ENCODE measurements around the gene MICU2. TPM values are rescaled to one million over a fixed set of nuclear protein-coding genes. Genes with fewer than 3 reads are reported as not detected.

MICU2 gene
- total and polyA plus RNA-seq, 8 donors, result 20.9 to 110 (median 45.5) TPM

GRCh38 chr13:21476893-21477472 is 127.0 kb downstream of the MICU2 start:
- no peaks in the 10 kb centered on the region for H3K9me3 ChIP-seq
- peak; percentile 89 to 95 for DNase-seq
- WGBS, 5 donors, result 2 to 8% (median 2%) methylated on average over 18 of the region's 18 CpGs
- H3K27ac ChIP-seq, result peak overlapping the region; percentile 28 to 77 (median 70)
- TF ChIP-seq CTCF (IDR thresholded peaks at IDR 0.05) (peak in 6 of 7 experiments; percentile 58 to 96 (median 95)), EP300 (IDR thresholded peaks at IDR 0.05) (no peak), POLR2AphosphoS5 (IDR thresholded peaks at IDR 0.05) (peak in 2 of 3 donors; percentile 50 to 66), POLR2A (IDR thresholded peaks at IDR 0.05) (no peak)
- H3K4me1 ChIP-seq, result peaks cover 0 to 24% (median 11%) of the 10 kb centered on the region in 4 donors
- intact Hi-C loops (cut with DNase I; ENCODE audit: low total_unique reads), result loop anchor here (10.0 kb wide), 2 partner anchors 182 to 532 kb away; no protein-coding TSS in a partner anchor
- peak overlapping the region; percentile 31 to 37 (median 35) for H3K4me3 ChIP-seq
- H3K36me3 ChIP-seq, result no peaks in the 10 kb centered on the region
- no peaks in the 10 kb centered on the region for H3K27me3 ChIP-seq

GRCh38 chr13:21475115-21475514 is 128.9 kb downstream of the MICU2 start:
- Histone ChIP-seq H3K4me1 (peaks cover 0 to 24% (median 11%) of the 10 kb centered on the region in 4 donors), H3K4me3 (no peak overlapping the region), H3K36me3 (no peaks in the 10 kb centered on the region), H3K27ac (no peak overlapping the region), H3K27me3 (no peaks in the 10 kb centered on the region), H3K9me3 (peaks cover 0 to 15% (median 2%) of the 10 kb centered on the region in 4 donors)
- intact Hi-C loops (cut with DNase I; ENCODE audit: low total_unique reads), result loop anchor here (10.0 kb wide), 2 partner anchors 180 to 530 kb away; no protein-coding TSS in a partner anchor
- DNase-seq, result peak in 1 of 2 donors; percentile 71
- WGBS, 5 donors, result 37 to 57% (median 51%) methylated on average over 6 of the region's 6 CpGs
- TF ChIP-seq CTCF (IDR thresholded peaks at IDR 0.05) (no peak), POLR2AphosphoS5 (IDR thresholded peaks at IDR 0.05) (no peak), EP300 (IDR thresholded peaks at IDR 0.05) (no peak), POLR2A (IDR thresholded peaks at IDR 0.05) (no peak)

GRCh38 chr13:21470785-21471184 is 133.2 kb downstream of the MICU2 start:
- Histone ChIP-seq H3K27me3 (no peaks in the 10 kb centered on the region), H3K4me1 (peaks cover 0 to 7% (median 6%) of the 10 kb centered on the region in 4 donors), H3K4me3 (no peak overlapping the region), H3K9me3 (peaks cover 0 to 15% (median 2%) of the 10 kb centered on the region in 4 donors), H3K36me3 (no peaks in the 10 kb centered on the region), H3K27ac (no peak overlapping the region)
- TF ChIP-seq POLR2A (IDR thresholded peaks at IDR 0.05) (no peak), EP300 (IDR thresholded peaks at IDR 0.05) (no peak), POLR2AphosphoS5 (IDR thresholded peaks at IDR 0.05) (no peak), CTCF (IDR thresholded peaks at IDR 0.05) (no peak)
- intact Hi-C loops (cut with DNase I; ENCODE audit: low total_unique reads), result loop anchor here (10.0 kb wide), 2 partner anchors 176 to 526 kb away; no protein-coding TSS in a partner anchor
- no peak for DNase-seq

- Histone ChIP-seq H3K9me3 (peaks cover 0 to 13% (median 2%) of the 10 kb centered on the region in 4 donors), H3K27ac (peak overlapping the region; percentile 87 to 93 (median 89)), H3K4me3 (no peak overlapping the region), H3K36me3 (no peaks in the 10 kb centered on the region), H3K27me3 (no peaks in the 10 kb centered on the region), H3K4me1 (peaks cover 6 to 17% (median 9%) of the 10 kb centered on the region in 4 donors)
- peak; percentile 52 to 86 for DNase-seq
- 21 to 58% (median 42%) methylated on average over 7 of the region's 7 CpGs for WGBS, 5 donors
- intact Hi-C loops (cut with DNase I; ENCODE audit: low total_unique reads), result no loop called here
- TF ChIP-seq EP300 (IDR thresholded peaks at IDR 0.05) (no peak), POLR2AphosphoS5 (IDR thresholded peaks at IDR 0.05) (peak in 1 of 3 donors; percentile 40)
These were observed 137.4 kb downstream of the MICU2 start for GRCh38 chr13:21466527-21466926.

GRCh38 chr13:21465710-21466160 is 138.2 kb downstream of the MICU2 start:
- peak; percentile 85 to 95 for DNase-seq
- H3K9me3 ChIP-seq, result peaks cover 0 to 5% (median 0%) of the 10 kb centered on the region in 4 donors
- peak overlapping the region; percentile 87 to 93 (median 89) for H3K27ac ChIP-seq
- TF ChIP-seq POLR2A (IDR thresholded peaks at IDR 0.05) (no peak), POLR2AphosphoS5 (IDR thresholded peaks at IDR 0.05) (peak; percentile 5 to 80 (median 77)), EP300 (IDR thresholded peaks at IDR 0.05) (no peak)
- peaks cover 6 to 22% (median 9%) of the 10 kb centered on the region in 4 donors for H3K4me1 ChIP-seq
- intact Hi-C loops (cut with DNase I; ENCODE audit: low total_unique reads), result no loop called here
- WGBS, 5 donors, result 28 to 44% (median 35%) methylated on average over 9 of the region's 9 CpGs
- no peak overlapping the region for H3K4me3 ChIP-seq
- H3K27me3 ChIP-seq, result no peaks in the 10 kb centered on the region
- no peaks in the 10 kb centered on the region for H3K36me3 ChIP-seq
